Endothelial cell (in vitro differentiated cells): ENCODE data around the gene CCL8. TPM values are rescaled to one million over a fixed set of nuclear protein-coding genes. Genes with fewer than 3 reads are reported as not detected.

ENCODE experiments used
- DNase-seq: peaks from one replicate; pipeline ENCODE4 v3.0.0; 2021; ENCODE audit warnings: low spot score
- H3K27ac Mint-ChIP-seq: one replicate; pipeline ENCODE4 v1.8.0; 2021; ENCODE audit warnings: mixed read lengths, inconsistent platforms; ENCODE audit not compliant: unreplicated experiment
- H3K27me3 Mint-ChIP-seq: one replicate; pipeline ENCODE4 v1.8.0; 2021; ENCODE audit warnings: mild to moderate bottlenecking, moderate library complexity, mixed read lengths, inconsistent platforms; ENCODE audit not compliant: unreplicated experiment
- H3K36me3 Mint-ChIP-seq: one replicate; pipeline ENCODE4 v1.8.0; 2021; ENCODE audit warnings: mild to moderate bottlenecking, low read depth, mixed read lengths, inconsistent platforms; ENCODE audit not compliant: unreplicated experiment
- H3K4me1 Mint-ChIP-seq: one replicate; pipeline ENCODE4 v1.8.0; 2021; ENCODE audit warnings: mild to moderate bottlenecking, mixed read lengths, inconsistent platforms; ENCODE audit not compliant: unreplicated experiment
- H3K4me3 Mint-ChIP-seq: one replicate; pipeline ENCODE4 v1.8.0; 2021; ENCODE audit warnings: mild to moderate bottlenecking, mixed read lengths, inconsistent platforms; ENCODE audit not compliant: unreplicated experiment
- H3K9me3 Mint-ChIP-seq: one replicate; pipeline ENCODE4 v1.8.0; 2021; ENCODE audit warnings: mixed read lengths, inconsistent platforms; ENCODE audit not compliant: unreplicated experiment
- CTCF ChIP-seq: fragments of 200-600 bp; sonication (generic); IDR thresholded peaks from one replicate; pipeline ENCODE4 v1.5.0; 2021; ENCODE audit warnings: antibody characterized with exemption; ENCODE audit not compliant: unreplicated experiment
- total RNA-seq: library from RNA; stranded (reverse); fragmentation: NEBNext Ultra II Directional; extraction: Animal tissue kit (Norgen Biotek cat#: 25700); gene quantifications from one replicate; pipeline ENCODE4 v1.2.1, GENCODE V29; 2021; ENCODE audit not compliant: unreplicated experiment

Gene CCL8
- total RNA-seq, 1 donor from 2014 or later: not detected

- Mint-ChIP-seq H3K27me3 (no peaks in the 10 kb centered on the region), H3K27ac (no peak overlapping the region), H3K4me1 (peaks cover 17% of the 10 kb centered on the region), H3K4me3 (no peak overlapping the region), H3K36me3 (no peaks in the 10 kb centered on the region), H3K9me3 (no peaks in the 10 kb centered on the region)
- no peak for TF ChIP-seq CTCF
- DNase-seq: no peak
Observed at GRCh38 chr17:34303606-34304005, 15.6 kb upstream of the CCL8 start.

- no peaks in the 10 kb centered on the region for H3K36me3 Mint-ChIP-seq
- TF ChIP-seq CTCF: no peak
- no peak overlapping the region for H3K27ac Mint-ChIP-seq
- peaks cover 11% of the 10 kb centered on the region for H3K4me1 Mint-ChIP-seq
- DNase-seq: no peak
- H3K9me3 Mint-ChIP-seq: no peaks in the 10 kb centered on the region
- no peak overlapping the region for H3K4me3 Mint-ChIP-seq
- no peaks in the 10 kb centered on the region for H3K27me3 Mint-ChIP-seq
Observed at GRCh38 chr17:34305061-34305460, 14.2 kb upstream of the CCL8 start.

GRCh38 chr17:34305606-34306005 is 13.6 kb upstream of the CCL8 start:
- H3K9me3 Mint-ChIP-seq: no peaks in the 10 kb centered on the region
- H3K36me3 Mint-ChIP-seq: no peaks in the 10 kb centered on the region
- H3K4me1 Mint-ChIP-seq: peaks cover 5% of the 10 kb centered on the region
- TF ChIP-seq CTCF: no peak
- no peaks in the 10 kb centered on the region for H3K27me3 Mint-ChIP-seq
- H3K27ac Mint-ChIP-seq: no peak overlapping the region
- H3K4me3 Mint-ChIP-seq: no peak overlapping the region
- DNase-seq: no peak

- Mint-ChIP-seq H3K9me3 (no peaks in the 10 kb centered on the region), H3K4me1 (no peaks in the 10 kb centered on the region), H3K4me3 (no peak overlapping the region), H3K27ac (no peak overlapping the region), H3K36me3 (no peaks in the 10 kb centered on the region), H3K27me3 (no peaks in the 10 kb centered on the region)
- DNase-seq: peak; percentile 8
- TF ChIP-seq CTCF: no peak
Observed at GRCh38 chr17:34306466-34306865, 12.8 kb upstream of the CCL8 start.

- Mint-ChIP-seq H3K4me1 (no peaks in the 10 kb centered on the region), H3K36me3 (no peaks in the 10 kb centered on the region), H3K9me3 (no peaks in the 10 kb centered on the region)
Observed at GRCh38 chr17:34307110-34307509, 12.1 kb upstream of the CCL8 start.

More at GRCh38 chr17:34307110-34307509, 12.1 kb upstream of the CCL8 start:
- H3K4me3 Mint-ChIP-seq: no peak overlapping the region
- DNase-seq: no peak
- no peak overlapping the region for H3K27ac Mint-ChIP-seq
- no peak for TF ChIP-seq CTCF
- no peaks in the 10 kb centered on the region for H3K27me3 Mint-ChIP-seq
